NK-92 treated with Interleukin-12 subunit alpha and Interleukin-12 subunit beta, amount 100 ng/mL, for 24 hours (cell line): Measurements from ENCODE around the gene MSX1.

ENCODE experiments used
- DNase-seq: peaks from one replicate; lab custom pipeline; 2025; lab: John Stamatoyannopoulos, UW

The MSX1 gene

DNA sequence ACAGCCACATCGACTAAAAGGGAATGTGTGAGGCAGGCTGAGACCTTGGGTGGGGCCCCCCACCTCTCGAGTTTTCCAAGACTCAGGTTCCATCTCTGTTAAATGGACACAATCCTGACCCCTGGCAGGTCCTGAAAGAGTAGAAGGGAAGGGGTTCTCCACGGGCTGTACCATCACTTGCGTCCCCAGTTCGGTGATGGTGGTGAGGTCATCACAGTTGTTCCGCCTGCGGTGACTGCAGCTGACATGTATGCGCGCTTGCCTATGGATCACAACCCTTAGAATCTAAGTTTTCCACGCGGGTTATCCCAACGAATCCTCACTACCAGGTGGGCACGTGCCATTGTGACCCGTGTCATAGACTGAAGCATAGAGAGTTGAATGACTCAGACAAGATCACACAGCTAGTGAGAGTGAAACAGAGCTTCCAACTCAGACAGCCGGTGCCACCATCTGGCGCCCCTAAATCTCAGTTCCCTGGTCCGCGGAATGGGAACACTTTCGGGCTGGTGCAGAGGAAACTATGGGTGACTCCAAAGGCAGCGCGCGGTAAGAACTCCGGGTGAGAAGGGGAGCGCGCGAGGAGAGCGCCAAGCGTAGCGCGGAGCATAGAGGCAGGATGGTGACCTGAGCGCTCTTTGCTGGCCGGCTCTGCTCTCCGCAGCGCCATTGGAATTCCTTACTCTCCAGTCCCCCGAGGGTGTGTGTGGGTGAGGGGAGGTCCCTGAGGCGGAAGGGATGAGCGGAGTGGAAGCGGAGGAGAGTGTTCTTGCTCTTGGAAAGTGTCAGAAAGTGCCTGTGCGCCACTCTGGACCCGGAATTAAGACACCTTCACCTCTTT lies 10.5 kb downstream of the MSX1 start:
- no peak for DNase-seq

DNA sequence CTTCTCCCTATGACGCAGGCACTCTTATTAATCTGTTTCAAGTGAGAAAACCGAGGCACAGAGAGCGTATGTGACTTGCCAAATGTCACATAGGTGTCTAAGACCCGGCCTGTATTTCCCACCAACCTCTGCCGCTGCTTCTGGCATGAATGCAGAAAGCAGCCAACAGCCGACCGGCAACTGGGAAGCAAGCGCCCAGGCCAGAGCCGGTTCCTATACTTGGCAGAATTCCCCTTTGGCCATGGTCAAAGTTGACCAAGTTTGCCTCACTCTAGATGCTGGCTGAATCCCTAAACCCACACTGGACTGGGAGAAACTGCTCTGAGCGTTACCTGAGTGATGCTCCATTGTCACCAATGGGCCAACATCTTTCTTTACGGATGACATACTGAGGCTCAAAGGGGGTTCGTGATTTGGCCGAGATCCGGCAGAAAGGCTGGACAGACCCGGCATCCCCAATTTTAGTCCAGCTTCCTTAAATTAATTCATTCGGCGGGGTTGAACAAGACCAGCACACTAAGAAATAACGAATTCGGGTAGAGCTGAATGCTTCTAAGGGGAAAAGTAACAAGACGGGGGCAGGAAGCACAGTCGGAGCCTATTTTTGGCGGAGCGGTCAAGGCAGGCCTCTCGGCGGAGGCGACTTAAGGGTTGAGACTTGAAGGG lies 11.2 kb downstream of the MSX1 start:
- no peak for DNase-seq

- DNase-seq = no peak
These were observed 11.7 kb downstream of the MSX1 start for GRCh38 chr4:4871242-4871572.

- no peak for DNase-seq
These were observed 12.3 kb downstream of the MSX1 start for GRCh38 chr4:4871573-4872313.

GRCh38 chr4:4872314-4872903 lies 12.9 kb downstream of the MSX1 start:
- no peak for DNase-seq

DNA sequence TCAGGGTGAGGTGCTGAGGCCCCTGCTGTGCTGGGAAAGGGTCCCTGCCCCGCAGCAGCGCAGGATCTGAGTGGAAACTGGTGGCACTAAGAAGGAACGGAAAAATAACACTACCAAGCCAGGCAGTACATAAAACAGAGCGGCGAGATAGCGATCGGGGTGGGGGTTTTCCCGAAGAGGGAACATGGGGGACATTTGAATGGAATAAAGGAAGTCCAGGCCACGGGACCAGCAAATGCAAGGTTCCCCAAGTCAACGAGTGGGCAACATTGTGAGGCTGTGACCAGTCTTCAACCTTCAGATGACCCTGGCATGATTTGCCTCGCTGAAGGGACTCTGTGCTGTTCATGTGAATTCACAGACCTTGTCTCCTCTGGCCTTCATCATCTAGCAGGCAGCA lies 13.7 kb downstream of the MSX1 start:
- DNase-seq = no peak

GRCh38 chr4:4874254-4874653 lies 14.8 kb downstream of the MSX1 start:
- DNase-seq = no peak

DNA sequence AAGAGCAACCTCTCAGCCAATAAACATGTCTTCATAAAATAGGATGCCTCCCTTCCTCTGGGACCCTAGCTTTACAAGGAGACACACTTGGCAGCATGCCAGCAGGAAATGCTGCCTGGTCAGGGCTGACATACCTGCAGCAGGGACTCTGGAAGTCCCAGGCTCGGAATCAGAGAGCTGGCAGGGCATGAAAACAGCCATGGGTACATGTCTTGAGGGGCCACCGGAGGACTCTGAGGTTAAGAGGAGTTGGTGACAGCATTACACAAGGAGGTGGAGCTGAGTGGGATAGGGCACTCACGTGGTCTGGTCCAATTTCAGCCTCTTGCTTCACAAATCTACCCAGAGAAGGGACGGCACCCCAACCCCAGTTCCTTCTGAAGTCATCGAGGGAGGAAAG lies 15.7 kb downstream of the MSX1 start:
- no peak for DNase-seq

DNA sequence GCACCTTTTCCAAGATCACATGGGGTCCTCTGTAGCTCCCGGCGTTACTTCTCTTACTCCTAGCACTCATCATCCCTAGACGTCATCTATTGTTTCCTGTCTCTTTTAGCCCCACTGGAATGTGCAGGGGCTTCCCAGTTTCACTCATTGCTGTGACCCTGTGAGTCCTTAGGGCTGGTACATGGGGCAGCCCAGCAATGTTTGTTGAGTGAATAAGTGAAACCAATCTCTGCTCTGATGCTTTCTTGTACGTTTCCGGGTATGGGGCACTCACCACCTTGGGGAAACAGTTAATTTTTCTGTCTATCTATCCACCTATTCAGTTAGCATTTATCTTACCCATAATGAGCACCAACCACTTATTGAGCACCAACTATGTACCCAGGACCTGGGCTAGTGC lies 16.1 kb downstream of the MSX1 start:
- DNase-seq = no peak

- no peak for DNase-seq
These were observed 17.6 kb downstream of the MSX1 start for GRCh38 chr4:4876945-4877661.

DNA sequence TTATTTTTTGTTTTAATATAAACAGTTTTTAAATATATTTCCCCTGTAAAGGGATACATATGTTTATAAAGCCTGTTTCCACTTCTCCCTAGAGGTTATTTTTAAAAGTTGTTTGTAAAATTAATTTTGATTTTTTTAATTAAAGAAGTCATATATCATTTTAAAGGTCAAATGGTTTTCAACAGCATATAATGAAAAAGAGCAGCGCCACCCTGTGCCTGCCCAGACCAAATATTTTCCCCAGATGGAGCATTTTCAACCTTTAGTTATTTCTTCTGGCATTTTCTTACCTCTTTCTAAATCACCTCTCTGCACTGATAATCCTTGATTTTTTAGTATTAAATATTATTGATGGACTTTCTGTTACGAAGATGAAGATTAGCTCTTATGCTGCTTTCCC lies 21.0 kb downstream of the MSX1 start:
- DNase-seq = no peak

DNA sequence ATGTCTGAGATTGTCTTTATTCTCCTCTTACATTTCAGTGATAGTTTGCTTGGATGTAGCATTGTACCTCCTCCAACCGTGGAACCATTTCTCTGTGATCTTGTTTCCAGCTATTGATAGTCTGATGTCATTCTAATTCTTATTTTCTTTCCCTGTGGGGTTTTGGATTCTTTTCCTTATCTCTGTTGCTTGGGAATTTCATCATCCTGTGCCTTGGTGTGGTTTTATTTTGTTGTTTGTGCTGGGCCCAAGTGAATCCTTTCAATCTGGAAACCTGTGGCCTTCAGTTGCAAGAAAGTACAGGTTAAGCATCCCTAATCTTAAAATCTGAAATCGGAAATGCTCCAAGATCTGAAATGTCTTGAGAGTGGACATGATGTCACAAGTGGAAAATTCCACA lies 22.0 kb downstream of the MSX1 start:
- no peak for DNase-seq

GRCh38 chr4:4884611-4885010 lies 25.1 kb downstream of the MSX1 start:
- DNase-seq = no peak

- no peak for DNase-seq
These were observed 28.0 kb downstream of the MSX1 start for GRCh38 chr4:4887426-4887825.

DNA sequence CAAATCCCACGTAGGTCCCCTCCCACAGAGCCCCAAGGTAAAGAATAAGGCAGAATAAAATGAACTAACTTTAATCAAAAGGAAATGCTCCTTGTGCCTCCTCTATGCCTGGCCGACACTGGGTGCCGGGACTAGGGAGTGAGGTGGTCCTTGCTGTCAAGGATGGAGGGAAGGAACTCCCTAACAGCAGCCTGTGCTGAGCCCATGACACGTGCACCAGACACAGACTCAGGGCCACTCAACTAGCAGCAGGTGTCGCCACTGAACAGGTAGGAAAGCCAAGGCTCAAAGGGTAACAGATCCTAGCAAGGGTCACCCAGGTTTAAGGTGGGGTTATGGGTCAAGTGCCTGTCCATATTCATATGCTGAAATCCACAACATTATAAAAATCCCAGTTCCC lies 29.2 kb downstream of the MSX1 start:
- DNase-seq = no peak

DNA sequence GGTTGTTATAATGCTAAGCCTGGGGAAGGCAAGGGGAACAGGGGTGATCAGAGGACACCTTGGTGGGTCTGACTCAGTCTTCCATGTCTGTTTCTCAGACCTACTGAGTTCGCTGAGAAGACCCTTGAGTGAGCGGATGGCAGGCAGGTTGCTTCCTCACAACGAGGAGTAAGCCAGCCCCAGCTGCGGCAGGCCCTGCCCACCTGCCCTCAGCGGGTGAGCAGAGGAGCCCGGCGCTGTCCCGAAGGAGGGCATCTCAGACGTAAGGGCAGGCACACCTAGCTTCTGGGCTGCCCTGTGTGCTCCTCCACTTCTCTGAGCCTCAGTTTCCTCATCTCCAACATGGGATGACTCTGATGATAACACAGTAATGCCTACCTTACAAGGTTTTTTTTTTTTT lies 30.3 kb downstream of the MSX1 start:
- DNase-seq = no peak

DNA sequence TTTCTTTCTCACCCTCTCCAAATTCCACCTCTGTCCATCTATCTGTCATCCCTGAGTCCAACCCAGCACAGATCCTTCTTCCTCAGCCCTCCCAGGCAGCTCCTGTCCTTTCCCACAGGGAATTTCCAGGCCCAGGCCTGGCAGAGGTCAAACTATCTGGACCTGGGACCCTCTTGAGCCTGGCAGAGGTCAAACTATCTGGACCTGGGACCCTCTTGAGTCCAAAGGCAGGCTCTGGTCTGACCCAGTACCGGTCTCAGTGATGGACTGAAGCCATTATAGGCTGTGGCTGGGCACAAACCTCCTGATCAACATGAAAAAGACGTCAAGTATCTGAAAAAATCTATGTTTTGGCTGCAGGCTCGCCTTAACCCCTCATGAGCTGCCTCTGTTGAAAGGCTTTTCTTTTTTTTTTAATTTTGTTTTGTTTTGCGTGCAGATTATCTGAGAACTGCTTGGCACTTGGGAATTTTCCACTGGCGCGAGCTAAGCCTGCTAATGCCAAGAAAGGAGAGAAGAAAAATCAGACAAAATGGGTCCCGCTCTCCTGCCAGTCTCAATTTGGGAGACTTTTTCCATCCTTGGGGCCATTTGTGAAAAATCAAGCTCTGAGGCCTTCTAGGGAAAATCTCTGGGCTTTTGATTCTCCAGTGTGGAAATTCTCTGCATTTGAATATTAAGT lies 31.2 kb downstream of the MSX1 start:
- DNase-seq = no peak

DNA sequence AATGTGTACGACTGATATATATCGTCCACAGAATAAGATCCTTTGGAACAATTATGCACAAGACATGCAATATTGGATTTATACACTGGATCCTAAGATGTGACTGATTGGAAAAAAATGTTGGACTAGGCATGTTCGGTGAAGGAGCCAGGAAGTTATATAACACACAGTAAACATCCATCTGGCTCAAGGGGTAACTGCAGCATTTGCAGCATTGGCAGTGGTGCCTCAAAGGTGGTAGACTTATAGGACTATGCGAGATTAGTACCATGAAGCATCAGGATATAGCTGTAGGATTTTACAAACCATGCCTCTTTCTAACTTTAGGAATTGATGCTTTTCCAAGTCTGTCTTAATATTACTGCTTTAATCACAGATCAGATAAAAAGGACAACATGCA lies 34.3 kb downstream of the MSX1 start:
- no peak for DNase-seq

- DNase-seq = no peak
These were observed 39.9 kb downstream of the MSX1 start for GRCh38 chr4:4899202-4899925.

- DNase-seq = no peak
These were observed 42.4 kb downstream of the MSX1 start for GRCh38 chr4:4901877-4902276.

DNA sequence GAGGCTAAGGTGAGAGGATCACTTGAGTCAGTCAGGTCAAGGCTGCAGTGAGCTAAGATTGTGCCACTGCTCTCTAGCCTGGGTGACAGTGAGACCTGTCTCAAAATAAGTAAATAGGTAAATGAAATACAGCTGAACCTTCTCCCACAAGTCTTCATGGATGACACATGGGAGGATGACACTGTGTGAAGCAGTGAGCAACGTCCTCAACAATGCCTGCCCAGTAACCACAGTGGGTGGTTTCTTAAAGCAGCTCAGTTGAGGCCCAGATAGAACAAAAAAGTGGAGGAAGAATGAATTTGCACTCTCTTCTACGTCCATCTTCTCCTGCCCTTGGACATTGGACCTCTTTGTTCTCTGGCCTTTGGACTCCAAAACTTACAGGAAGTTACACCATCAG lies 52.7 kb downstream of the MSX1 start:
- no peak for DNase-seq
